VCaP (cell line): Measurements from ENCODE around the gene FCHSD1.

ENCODE experiments used
- H3K27ac ChIP-seq: fragments of 450-650 bp; 2 replicates; pipeline ENCODE4 v1.5.1; 2017
- CTCF ChIP-seq: fragments of 450-650 bp; conservative IDR thresholded peaks from 2 replicates; pipeline ENCODE4 v1.5.1; 2017; ENCODE audit warnings: mild to moderate bottlenecking, moderate library complexity

Gene FCHSD1

DNA sequence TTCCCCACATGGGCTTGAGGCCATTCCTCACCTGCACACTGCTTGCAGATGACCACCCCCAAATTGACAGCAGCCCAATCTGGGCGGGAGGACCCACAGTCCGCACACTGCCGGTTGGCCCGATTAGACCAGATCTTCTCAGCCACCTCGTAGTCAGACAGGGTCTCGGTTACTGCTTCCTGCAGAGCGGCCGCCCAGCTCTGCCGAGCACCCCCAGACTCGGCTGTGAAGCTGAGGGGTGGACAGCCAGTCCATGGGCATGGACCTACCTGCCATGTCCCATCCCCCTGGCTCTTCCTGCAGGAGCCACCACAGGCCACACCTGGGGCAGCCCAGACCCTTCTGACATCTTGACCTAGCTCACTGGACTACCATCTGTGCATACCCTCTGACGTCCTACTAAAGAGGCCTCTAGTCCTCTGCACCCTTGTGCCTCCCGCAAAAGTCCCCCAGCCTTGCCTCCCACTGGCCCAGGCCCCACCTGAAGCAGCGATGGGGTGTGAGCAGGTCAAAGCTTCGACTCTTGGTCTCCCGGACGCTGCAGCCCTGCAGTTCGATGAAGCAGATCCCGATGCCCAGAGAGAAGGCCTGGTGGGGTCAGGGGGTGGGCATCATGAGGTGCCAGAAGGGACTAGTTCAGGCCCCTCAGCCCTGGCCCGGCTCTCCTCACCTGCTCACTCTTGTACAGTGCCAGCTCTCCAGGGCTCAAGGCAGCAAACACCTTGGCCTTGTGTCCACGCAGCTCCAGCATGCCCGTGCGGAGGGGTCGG, 21.0 kb upstream of the FCHSD1 start:
- no peak for TF ChIP-seq CTCF
- no peak overlapping the region for H3K27ac ChIP-seq

GRCh38 chr5:141669520-141669919, 18.3 kb upstream of the FCHSD1 start:
- TF ChIP-seq CTCF = no peak
- no peak overlapping the region for H3K27ac ChIP-seq

GRCh38 chr5:141668601-141669265, 17.5 kb upstream of the FCHSD1 start:
- H3K27ac ChIP-seq = no peak overlapping the region

DNA sequence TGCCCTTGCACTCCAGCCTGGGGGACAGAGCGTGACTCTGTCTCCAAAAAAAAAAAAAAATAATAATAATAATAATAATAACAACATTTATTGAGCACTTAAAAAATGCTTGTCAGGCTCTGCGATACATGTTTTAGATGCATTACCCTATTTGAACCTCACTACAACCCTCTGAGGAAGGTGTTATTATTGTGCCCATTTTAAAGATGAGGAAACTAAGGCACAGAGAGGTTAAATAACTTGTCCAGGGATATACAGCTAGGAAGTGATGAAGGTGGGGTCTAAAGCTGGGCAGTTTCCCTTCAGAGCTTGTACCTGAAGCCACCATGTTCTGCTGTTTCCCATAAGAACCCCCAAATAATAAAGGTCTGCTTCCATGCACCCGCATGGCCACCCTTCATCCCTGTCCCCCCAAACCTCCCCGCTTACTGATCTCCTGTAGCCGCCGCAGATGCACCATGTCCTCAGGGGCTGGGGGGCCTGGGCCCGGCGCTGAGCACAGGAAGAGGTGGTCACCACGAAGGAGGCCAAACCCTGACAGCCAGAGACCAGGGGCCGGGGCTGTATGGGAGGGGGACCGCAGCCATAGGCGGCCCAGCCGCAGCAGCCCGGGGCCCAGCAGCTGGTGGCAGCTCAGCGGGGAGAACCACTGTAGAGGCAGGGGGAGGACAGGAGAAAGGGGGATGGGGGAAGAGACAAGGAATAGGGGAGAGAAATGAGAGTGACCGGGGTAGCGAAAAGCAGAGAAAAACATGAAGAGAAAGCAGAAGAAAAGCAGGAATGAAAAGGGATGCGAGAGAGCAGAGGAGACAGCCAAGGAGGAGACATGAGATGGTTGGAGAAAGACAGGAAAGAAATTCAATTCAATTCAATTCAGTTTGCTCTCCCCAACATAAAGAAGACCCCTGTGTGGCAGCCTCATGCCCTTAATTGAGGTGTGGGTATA, 15.1 kb upstream of the FCHSD1 start:
- no peak overlapping the region for H3K27ac ChIP-seq
- TF ChIP-seq CTCF = no peak

More at GRCh38 chr5:141668601-141669265, 17.5 kb upstream of the FCHSD1 start:
- no peak for TF ChIP-seq CTCF

DNA sequence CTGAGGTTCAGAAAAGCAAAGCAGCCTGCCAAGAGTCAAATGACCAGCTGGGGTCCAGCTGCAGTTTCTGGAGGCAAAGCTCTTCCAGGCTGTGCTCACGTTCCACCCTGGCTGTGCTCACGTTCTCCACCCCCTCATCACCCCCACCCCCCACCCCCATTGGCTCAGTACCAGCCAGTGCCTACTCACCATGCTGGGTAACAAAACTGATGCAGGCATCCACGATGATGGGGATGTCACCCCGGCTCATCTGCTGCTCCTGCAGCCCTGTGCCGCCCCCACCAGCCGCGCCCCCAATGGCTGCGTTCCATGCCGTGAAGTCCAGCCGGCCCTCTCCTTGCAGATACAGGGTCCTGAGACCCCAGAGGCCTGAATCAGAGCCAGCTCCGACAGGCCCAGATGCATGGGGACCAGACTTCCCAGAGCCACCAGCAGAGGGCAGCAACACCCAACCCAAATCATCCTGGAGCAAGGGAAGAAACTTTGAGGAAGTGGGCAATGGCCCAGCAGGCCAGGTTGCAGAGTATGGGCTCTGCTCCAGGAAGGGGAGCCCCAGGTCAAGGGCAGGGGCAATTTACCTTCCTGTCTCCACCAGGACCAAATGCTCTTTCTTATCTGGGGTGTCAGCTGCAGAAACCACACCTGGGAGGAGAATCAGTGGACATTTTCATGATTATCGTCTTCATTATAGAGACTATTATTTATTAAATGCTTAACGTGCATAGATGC, 13.7 kb upstream of the FCHSD1 start:
- peak; percentile 91 for TF ChIP-seq CTCF
- no peak overlapping the region for H3K27ac ChIP-seq

DNA sequence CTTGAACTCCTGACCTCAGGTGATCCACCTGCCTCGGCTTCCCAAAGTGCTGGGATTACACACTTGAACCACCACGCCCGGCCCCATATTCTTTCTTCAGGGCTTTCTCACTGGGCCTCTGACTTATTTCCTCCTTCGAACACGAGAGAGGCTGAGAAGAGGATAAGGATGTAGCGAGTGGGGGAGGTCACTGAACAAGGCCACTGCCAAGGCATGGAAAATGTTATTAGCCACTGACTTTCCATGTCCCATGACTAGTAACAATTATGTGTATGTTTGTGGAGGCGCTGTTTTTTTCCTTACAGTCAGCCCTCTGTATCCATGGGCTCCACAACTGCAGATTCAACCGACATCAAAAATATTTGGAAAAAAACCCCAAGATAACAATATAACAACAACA, 12.3 kb upstream of the FCHSD1 start:
- H3K27ac ChIP-seq = no peak overlapping the region
- no peak for TF ChIP-seq CTCF
